HEK293T (cell line): Measurements from ENCODE around the gene TNIP1.

Experiments
- CTCF ChIA-PET: fragments of 350-600 bp; formaldehyde crosslinking; extraction: SDS; loops from one replicate; lab custom pipeline; 2021; ENCODE audit warnings: antibody characterized with exemption, inconsistent platforms; lab: Yijun Ruan, JAX
- POLR2A ChIA-PET: fragments of 350-600 bp; formaldehyde crosslinking; extraction: SDS; loops from one replicate; lab custom pipeline; 2020; ENCODE audit warnings: antibody characterized with exemption, inconsistent platforms; lab: Yijun Ruan, JAX
- DNase-seq: peaks from one replicate; pipeline ENCODE4 v3.0.0; 2012; ENCODE audit warnings: mixed read lengths; ENCODE audit errors: extremely low spot score
- ARNT ChIP-seq: fragments of 450-650 bp; IDR thresholded peaks from 2 replicates; pipeline ENCODE4 v1.6.1; 2017; ENCODE audit warnings: mild to moderate bottlenecking
- BHLHE40 ChIP-seq: fragments of 450-650 bp; IDR thresholded peaks from 2 replicates; pipeline ENCODE4 v1.6.1; 2016; ENCODE audit warnings: mild to moderate bottlenecking, moderate library complexity, borderline replicate concordance
- CTBP1 ChIP-seq: fragments of 450-650 bp; IDR thresholded peaks from 2 replicates; pipeline ENCODE4 v1.6.1; 2016; ENCODE audit warnings: borderline replicate concordance
- ELF4 ChIP-seq: fragments of 450-650 bp; IDR thresholded peaks from 2 replicates; pipeline ENCODE4 v1.6.1; 2017; ENCODE audit warnings: antibody characterized with exemption
- FOXA1 ChIP-seq: fragments of 450-650 bp; IDR thresholded peaks from 2 replicates; pipeline ENCODE4 v1.6.1; 2016; ENCODE audit warnings: mild to moderate bottlenecking
- FOXK2 ChIP-seq: fragments of 450-650 bp; IDR thresholded peaks from 2 replicates; pipeline ENCODE4 v1.6.1; 2016; ENCODE audit warnings: mild to moderate bottlenecking
- FOXM1 ChIP-seq: fragments of 450-650 bp; IDR thresholded peaks from 2 replicates; pipeline ENCODE4 v1.6.1; 2017; ENCODE audit warnings: mild to moderate bottlenecking, borderline replicate concordance
- HDGF ChIP-seq: fragments of 450-650 bp; IDR thresholded peaks from 2 replicates; pipeline ENCODE4 v1.6.1; 2017; ENCODE audit warnings: antibody characterized with exemption, borderline replicate concordance
- L3MBTL2 ChIP-seq: fragments of 450-650 bp; conservative IDR thresholded peaks from 2 replicates; pipeline ENCODE4 v1.6.1; 2016; ENCODE audit warnings: mild to moderate bottlenecking
- LEF1 ChIP-seq: fragments of 450-650 bp; IDR thresholded peaks from 2 replicates; pipeline ENCODE4 v1.6.1; 2017; ENCODE audit warnings: mild to moderate bottlenecking, borderline replicate concordance
- NFRKB ChIP-seq: fragments of 450-650 bp; IDR thresholded peaks from 2 replicates; pipeline ENCODE4 v1.6.1; 2016; ENCODE audit warnings: mild to moderate bottlenecking, moderate library complexity
- SP1 ChIP-seq: fragments of 450-650 bp; IDR thresholded peaks from 2 replicates; pipeline ENCODE4 v1.6.1; 2017
- SUZ12 ChIP-seq: fragments of 450-650 bp; IDR thresholded peaks from 2 replicates; pipeline ENCODE4 v1.6.1; 2016; ENCODE audit warnings: mild to moderate bottlenecking
- TARDBP ChIP-seq: fragments of 450-650 bp; IDR thresholded peaks from 2 replicates; pipeline ENCODE4 v1.6.1; 2016
- ZNF384 ChIP-seq: fragments of 450-650 bp; IDR thresholded peaks from 2 replicates; pipeline ENCODE4 v1.6.1; 2016
- TF ChIP-seq, protein P1 (sequence below): fragments of 450-650 bp; IDR thresholded peaks from 2 replicates; pipeline ENCODE4 v1.6.1; 2016

The TNIP1 gene

GRCh38 chr5:151064916-151065499 lies 15.8 kb downstream of the TNIP1 start:
- ChIA-PET CTCF (interaction anchor here (0.6 kb wide), 1 partner anchor 15 kb away, joined by 6 read pairs; no protein-coding TSS in a partner anchor), POLR2A (no interaction called here)
- TF ChIP-seq TARDBP = no peak
- TF ChIP-seq FOXK2 = no peak
- TF ChIP-seq CTBP1 = no peak
- TF ChIP-seq ELF4 = no peak
- no peak for TF ChIP-seq BHLHE40
- DNase-seq = no peak

- DNase-seq = no peak
- TF ChIP-seq BHLHE40 = no peak
- TF ChIP-seq SUZ12 = no peak
- TF ChIP-seq FOXM1 = no peak
- TF ChIP-seq LEF1 = no peak
- TF ChIP-seq ZNF384 = no peak
- TF ChIP-seq FOXA1 = no peak
- no peak for TF ChIP-seq FOXK2
- TF ChIP-seq NFRKB = no peak
- TF ChIP-seq ELF4 = no peak
- no peak for TF ChIP-seq SP1
- TF ChIP-seq HDGF = no peak
- TF ChIP-seq CTBP1 = no peak
- TF ChIP-seq L3MBTL2 = no peak
- TF ChIP-seq ARNT = no peak
- no peak for TF ChIP-seq TARDBP
- TF ChIP-seq, protein P1, sequence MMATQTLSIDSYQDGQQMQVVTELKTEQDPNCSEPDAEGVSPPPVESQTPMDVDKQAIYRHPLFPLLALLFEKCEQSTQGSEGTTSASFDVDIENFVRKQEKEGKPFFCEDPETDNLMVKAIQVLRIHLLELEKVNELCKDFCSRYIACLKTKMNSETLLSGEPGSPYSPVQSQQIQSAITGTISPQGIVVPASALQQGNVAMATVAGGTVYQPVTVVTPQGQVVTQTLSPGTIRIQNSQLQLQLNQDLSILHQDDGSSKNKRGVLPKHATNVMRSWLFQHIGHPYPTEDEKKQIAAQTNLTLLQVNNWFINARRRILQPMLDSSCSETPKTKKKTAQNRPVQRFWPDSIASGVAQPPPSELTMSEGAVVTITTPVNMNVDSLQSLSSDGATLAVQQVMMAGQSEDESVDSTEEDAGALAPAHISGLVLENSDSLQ = no peak
- ChIA-PET POLR2A (interaction anchor here (1.7 kb wide), 1 partner anchor 18 kb away, joined by 3 read pairs; no protein-coding TSS in a partner anchor), CTCF (interaction anchor here (1.0 to 2.2 kb wide), 2 partner anchors 12 to 15 kb away, joined by 3 to 6 read pairs; no protein-coding TSS in a partner anchor)
These were observed 17.5 kb downstream of the TNIP1 start for GRCh38 chr5:151063142-151063989.

- ChIA-PET CTCF (interaction anchor here (2.2 kb wide), 1 partner anchor 11 kb away, joined by 6 read pairs; no protein-coding TSS in a partner anchor), POLR2A (interaction anchor here (1.7 kb wide), 1 partner anchor 19 kb away, joined by 3 read pairs; no protein-coding TSS in a partner anchor)
- TF ChIP-seq CTBP1 (no peak), FOXK2 (no peak), NFRKB (no peak), TARDBP (no peak), SUZ12 (no peak), ELF4 (no peak)
- TF ChIP-seq, protein P1 = no peak
- no peak for DNase-seq
These were observed 18.3 kb downstream of the TNIP1 start for GRCh38 chr5:151062405-151063141.

- no peak for DNase-seq
- CTCF ChIA-PET = interaction anchor here (0.6 kb wide), 1 partner anchor 15 kb away, joined by 3 read pairs; no protein-coding TSS in a partner anchor
- TF ChIP-seq LEF1 (no peak), HDGF (no peak), ELF4 (no peak), NFRKB (no peak), ARNT (no peak), FOXM1 (no peak), CTBP1 (no peak), ZNF384 (no peak), L3MBTL2 (no peak), FOXK2 (no peak), TARDBP (no peak), SP1 (no peak), FOXA1 (no peak), BHLHE40 (no peak), SUZ12 (no peak)
- TF ChIP-seq, protein P1 = no peak
- POLR2A ChIA-PET = no interaction called here
These were observed 20.1 kb downstream of the TNIP1 start for GRCh38 chr5:151060742-151061141.

- ChIA-PET POLR2A (no interaction called here), CTCF (interaction anchor here (0.5 to 0.9 kb wide), 2 partner anchors 10 to 501 kb away, joined by 3 to 6 read pairs; no protein-coding TSS in a partner anchor)
- TF ChIP-seq, protein P1 = no peak
- TF ChIP-seq FOXK2 = no peak
- TF ChIP-seq FOXA1 = no peak
- no peak for TF ChIP-seq ARNT
- no peak for TF ChIP-seq NFRKB
- TF ChIP-seq SP1 = no peak
- TF ChIP-seq BHLHE40 = no peak
- no peak for TF ChIP-seq CTBP1
- no peak for TF ChIP-seq FOXM1
- TF ChIP-seq TARDBP = no peak
- TF ChIP-seq HDGF = no peak
- TF ChIP-seq ZNF384 = no peak
- TF ChIP-seq L3MBTL2 = no peak
- no peak for DNase-seq
These were observed 21.8 kb downstream of the TNIP1 start for GRCh38 chr5:151058891-151059489.
